SU-DHL-6 (cell line): ENCODE data around the gene BNC2.

Experiments
- EZH2phosphoT487 ChIP-seq: fragments of 200-600 bp; sonication (generic), shearing (Covaris generic); conservative IDR thresholded peaks from 2 replicates; pipeline ENCODE4 v1.6.1; 2018; ENCODE audit warnings: mild to moderate bottlenecking, antibody characterized with exemption, low read length, moderate library complexity, mixed read lengths
- TF ChIP-seq, protein P1 (sequence below): fragments of 200-600 bp; sonication (generic); IDR thresholded peaks from one replicate; pipeline ENCODE4 v1.5.1; 2017; ENCODE audit warnings: antibody characterized with exemption, mild to moderate bottlenecking, low read length, moderate library complexity; ENCODE audit not compliant: insufficient read depth, poor library complexity, severe bottlenecking

GRCh38 chr9:16515207-16515606 lies 355.3 kb downstream of the BNC2 start:
- TF ChIP-seq, protein P1, sequence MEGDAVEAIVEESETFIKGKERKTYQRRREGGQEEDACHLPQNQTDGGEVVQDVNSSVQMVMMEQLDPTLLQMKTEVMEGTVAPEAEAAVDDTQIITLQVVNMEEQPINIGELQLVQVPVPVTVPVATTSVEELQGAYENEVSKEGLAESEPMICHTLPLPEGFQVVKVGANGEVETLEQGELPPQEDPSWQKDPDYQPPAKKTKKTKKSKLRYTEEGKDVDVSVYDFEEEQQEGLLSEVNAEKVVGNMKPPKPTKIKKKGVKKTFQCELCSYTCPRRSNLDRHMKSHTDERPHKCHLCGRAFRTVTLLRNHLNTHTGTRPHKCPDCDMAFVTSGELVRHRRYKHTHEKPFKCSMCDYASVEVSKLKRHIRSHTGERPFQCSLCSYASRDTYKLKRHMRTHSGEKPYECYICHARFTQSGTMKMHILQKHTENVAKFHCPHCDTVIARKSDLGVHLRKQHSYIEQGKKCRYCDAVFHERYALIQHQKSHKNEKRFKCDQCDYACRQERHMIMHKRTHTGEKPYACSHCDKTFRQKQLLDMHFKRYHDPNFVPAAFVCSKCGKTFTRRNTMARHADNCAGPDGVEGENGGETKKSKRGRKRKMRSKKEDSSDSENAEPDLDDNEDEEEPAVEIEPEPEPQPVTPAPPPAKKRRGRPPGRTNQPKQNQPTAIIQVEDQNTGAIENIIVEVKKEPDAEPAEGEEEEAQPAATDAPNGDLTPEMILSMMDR, result no peak
- TF ChIP-seq EZH2phosphoT487, result no peak
